GM10266 (cell line): Measurements from ENCODE around the gene COL4A1.

Experiments used
- DNase-seq: peaks from one replicate; pipeline ENCODE4 v3.0.0; 2012; ENCODE audit errors: extremely low spot score
- CTCF ChIP-seq: IDR thresholded peaks from 2 replicates; pipeline ENCODE4 v1.5.1; 2012; ENCODE audit warnings: mild to moderate bottlenecking, low read depth; ENCODE audit not compliant: control insufficient read depth, insufficient read depth; ENCODE audit errors: missing control alignments

Gene COL4A1

GRCh38 chr13:110185696-110186095, 121.3 kb downstream of the COL4A1 start:
- no peak for TF ChIP-seq CTCF
- DNase-seq = no peak

GRCh38 chr13:110183910-110184309, 123.0 kb downstream of the COL4A1 start:
- DNase-seq = no peak
- TF ChIP-seq CTCF = no peak

- DNase-seq = no peak
- TF ChIP-seq CTCF = no peak
Observed at GRCh38 chr13:110182461-110182860, 124.5 kb downstream of the COL4A1 start.

- TF ChIP-seq CTCF = no peak
- no peak for DNase-seq
Observed at GRCh38 chr13:110182003-110182402, 125.0 kb downstream of the COL4A1 start.

- no peak for DNase-seq
- no peak for TF ChIP-seq CTCF
Observed at GRCh38 chr13:110179857-110180147, 127.2 kb downstream of the COL4A1 start.

- no peak for DNase-seq
- TF ChIP-seq CTCF = no peak
Observed at GRCh38 chr13:110179116-110179856, 127.7 kb downstream of the COL4A1 start.

GRCh38 chr13:110177790-110178189, 129.2 kb downstream of the COL4A1 start:
- no peak for TF ChIP-seq CTCF

More at GRCh38 chr13:110177790-110178189, 129.2 kb downstream of the COL4A1 start:
- no peak for DNase-seq
